Activated T-cell treated with anti-CD3 and anti-CD28 coated beads, Interleukin-2, amount 50 U/mL, for 72 hours (primary cell): ENCODE results near the gene POLR1C. TPM values are rescaled to one million over a fixed set of nuclear protein-coding genes. Genes with fewer than 3 reads are reported as not detected.

Experiments
- ATAC-seq, 2 donors: fragments of 150-1000 bp; cut with Tn5 transposase; replicated peaks in 1 of 2; 2 replicates each; pipeline ENCODE4 v1.10.0; 2021; ENCODE audit warnings: moderate library complexity in 2 of 2, mild to moderate bottlenecking in 1 of 2
- DNase-seq, 2 donors: peaks; one replicate each; pipeline ENCODE4 v3.0.0; 2021 to 2022; ENCODE audit warnings: mixed read lengths in 1 of 2
- H3K27ac Mint-ChIP-seq: one replicate; pipeline ENCODE4 v1.8.0; 2022; ENCODE audit warnings: mild to moderate bottlenecking, moderate library complexity, mixed read lengths
- H3K27me3 Mint-ChIP-seq: one replicate; pipeline ENCODE4 v1.8.0; 2022; ENCODE audit warnings: low read depth, mixed read lengths
- H3K36me3 Mint-ChIP-seq, 2 donors: one replicate each; pipeline ENCODE4 v1.8.0; 2022; ENCODE audit warnings: mixed read lengths in 2 of 2, mild to moderate bottlenecking in 1 of 2; ENCODE audit not compliant: insufficient read depth in 2 of 2
- H3K4me1 Mint-ChIP-seq: one replicate; pipeline ENCODE4 v1.8.0; 2022; ENCODE audit warnings: low read depth, mixed read lengths
- H3K4me3 Mint-ChIP-seq, 2 donors: one replicate each; pipeline ENCODE4 v1.8.0; 2022; ENCODE audit warnings: mild to moderate bottlenecking in 2 of 2, mixed read lengths in 2 of 2, moderate library complexity in 2 of 2
- H3K9me3 Mint-ChIP-seq, 2 donors: one replicate each; pipeline ENCODE4 v1.8.0; 2022; ENCODE audit warnings: mixed read lengths in 2 of 2
- total RNA-seq, 2 donors: library from RNA; stranded (reverse); gene quantifications; one replicate each; pipeline ENCODE4 v1.2.3, GENCODE V29; 2022

Gene POLR1C
- total RNA-seq, 2 donors from 2014 or later: 39.1 to 42.4 TPM

DNA sequence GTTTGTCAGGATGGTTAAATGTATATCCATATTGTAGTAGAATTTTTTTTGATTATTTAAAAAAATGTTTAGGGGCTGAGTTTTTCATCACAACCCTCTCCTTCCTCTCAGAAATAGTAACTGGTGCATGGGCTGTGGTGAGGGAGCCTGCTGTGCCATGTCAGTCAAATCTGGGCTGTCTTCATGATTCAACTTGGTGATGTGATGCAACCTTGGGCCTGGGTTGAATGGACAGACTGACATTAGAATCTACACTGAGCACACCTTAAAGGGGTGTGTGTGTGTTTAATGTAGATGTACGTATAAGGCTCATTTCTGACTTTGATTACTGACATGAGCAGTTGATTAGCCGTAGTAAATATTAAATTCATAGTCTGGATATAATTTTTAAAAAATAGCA lies 35.8 kb upstream of the POLR1C start:
- Mint-ChIP-seq H3K9me3 (no peaks in the 10 kb centered on the region), H3K36me3 (peaks cover 1 to 2% of the 10 kb centered on the region in 2 donors), H3K27ac (peak overlapping the region; percentile 43), H3K4me1 (peaks cover 59% of the 10 kb centered on the region), H3K4me3 (peak overlapping the region in 1 of 2 donors; percentile 26), H3K27me3 (no peaks in the 10 kb centered on the region)
- DNase-seq (peak; percentile 44 to 47), ATAC-seq (peak; percentile 58 to 63)

DNA sequence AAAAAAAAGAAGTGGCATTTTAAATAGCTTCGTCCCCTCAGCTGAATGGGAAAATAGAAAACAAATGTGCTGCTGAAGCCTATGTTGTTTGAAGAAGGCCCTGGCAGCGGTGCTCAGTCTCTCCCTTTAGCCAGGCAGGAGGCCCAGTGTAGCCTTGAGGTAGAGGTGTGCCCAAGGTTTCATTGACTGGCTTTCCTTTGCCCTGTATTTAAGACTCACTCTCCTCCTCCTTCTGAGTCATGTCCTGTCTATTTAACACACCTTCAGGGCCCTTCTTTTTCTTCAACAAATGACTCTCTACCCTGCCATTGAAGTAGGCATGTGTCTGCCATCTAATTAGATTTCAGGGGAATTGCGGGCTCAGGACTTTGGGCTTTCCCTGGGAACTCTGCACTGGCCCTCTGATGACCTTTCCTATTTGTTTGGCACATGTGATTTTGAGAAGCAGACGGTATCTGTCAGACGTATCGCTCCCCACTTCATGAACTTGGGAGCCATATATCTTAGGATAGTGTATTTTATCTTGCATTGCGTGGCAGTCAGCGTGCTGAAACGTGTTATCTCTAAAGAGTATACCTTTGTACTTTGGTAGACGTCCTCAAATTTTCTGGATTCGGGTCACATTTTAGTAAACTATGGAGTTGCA lies 35.2 kb upstream of the POLR1C start:
- ATAC-seq: peak; percentile 63 to 64
- no peaks in the 10 kb centered on the region for H3K27me3 Mint-ChIP-seq
- H3K36me3 Mint-ChIP-seq: peaks cover 1 to 2% of the 10 kb centered on the region in 2 donors

DNA sequence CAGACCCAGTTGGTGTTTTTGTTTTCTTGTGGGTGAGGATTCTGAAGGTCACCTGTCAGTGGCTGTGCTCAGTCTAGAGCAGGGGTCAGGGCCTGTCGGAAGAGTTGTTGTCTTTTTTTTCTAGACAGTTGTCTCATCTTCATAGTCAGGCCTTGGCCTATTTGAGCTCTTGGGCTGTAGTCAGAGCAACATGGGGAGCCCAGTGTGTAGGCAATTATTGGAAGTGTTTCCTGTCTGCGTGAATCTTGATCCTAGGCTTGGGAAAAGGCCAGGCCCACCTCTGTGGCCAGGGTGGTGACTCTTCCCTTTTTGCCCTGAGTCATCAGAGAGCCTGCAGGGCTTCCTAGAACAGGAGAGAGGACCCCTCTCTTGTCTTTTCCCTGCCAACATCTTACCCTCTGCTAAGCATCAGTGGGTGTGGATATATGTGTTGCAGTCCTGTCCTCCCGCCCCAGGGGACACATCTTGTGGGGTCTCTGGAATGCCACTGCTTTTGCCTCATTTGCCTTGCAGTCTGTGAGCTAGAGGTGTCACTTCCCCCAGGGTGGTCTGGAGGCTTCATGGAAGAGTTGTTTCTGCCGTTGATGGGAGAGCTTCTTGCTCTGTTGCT lies 28.1 kb upstream of the POLR1C start:
- no peak for DNase-seq
- H3K27ac Mint-ChIP-seq: no peak overlapping the region
- H3K4me3 Mint-ChIP-seq: no peak overlapping the region
- H3K9me3 Mint-ChIP-seq: no peaks in the 10 kb centered on the region
- peaks cover 11% of the 10 kb centered on the region for H3K4me1 Mint-ChIP-seq
- H3K36me3 Mint-ChIP-seq: no peaks in the 10 kb centered on the region
- no peak for ATAC-seq
- H3K27me3 Mint-ChIP-seq: no peaks in the 10 kb centered on the region

More for the DNA sequence above, 35.2 kb upstream of the POLR1C start:
- H3K9me3 Mint-ChIP-seq: no peaks in the 10 kb centered on the region
- DNase-seq: peak in 1 of 2 donors; percentile 24
- peak overlapping the region; percentile 79 for H3K27ac Mint-ChIP-seq
- H3K4me3 Mint-ChIP-seq: peak overlapping the region; percentile 47 to 67
- H3K4me1 Mint-ChIP-seq: peaks cover 56% of the 10 kb centered on the region

DNA sequence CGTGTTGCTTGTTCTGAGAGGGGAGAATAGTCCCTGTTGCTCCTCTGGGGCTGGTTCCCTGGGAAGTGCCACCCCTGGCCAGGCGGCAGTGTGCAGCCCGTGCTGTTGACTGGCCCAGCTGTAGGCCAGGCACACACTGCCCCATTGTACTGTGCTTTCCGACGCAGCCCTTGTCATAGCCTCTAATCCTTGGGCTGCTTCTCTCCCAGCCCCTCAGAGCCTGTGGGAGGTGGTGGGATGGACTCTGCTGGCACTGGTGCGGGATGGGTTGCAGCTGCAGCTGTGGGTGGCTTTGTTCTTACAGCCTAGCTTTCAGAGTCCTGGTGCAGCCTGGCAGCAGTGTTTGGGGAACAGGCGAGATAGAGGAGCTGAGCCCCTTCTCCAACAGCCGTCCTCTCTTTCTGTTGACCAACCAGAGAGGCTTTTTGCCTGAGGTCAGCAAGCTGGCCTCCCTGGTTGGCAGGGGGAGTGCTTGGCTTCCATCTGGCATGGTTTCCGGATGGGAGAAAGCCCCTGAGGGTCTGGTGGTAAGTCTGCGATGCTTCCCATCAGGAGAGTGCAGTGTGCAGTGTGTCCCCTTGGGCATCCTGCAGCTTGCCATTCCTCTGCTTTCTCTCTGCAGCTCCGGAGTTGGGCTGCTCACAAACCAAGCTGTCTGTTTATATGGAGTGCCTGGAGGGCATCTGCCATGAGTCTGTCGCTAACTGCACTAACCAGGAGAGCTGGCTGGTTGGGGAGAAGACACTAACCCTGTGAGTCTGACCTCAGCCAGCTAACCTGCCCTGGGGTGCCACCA lies 27.4 kb upstream of the POLR1C start:
- H3K36me3 Mint-ChIP-seq: no peaks in the 10 kb centered on the region
- ATAC-seq (no peak), DNase-seq (no peak)
- H3K9me3 Mint-ChIP-seq: no peaks in the 10 kb centered on the region
- no peaks in the 10 kb centered on the region for H3K27me3 Mint-ChIP-seq
- no peak overlapping the region for H3K27ac Mint-ChIP-seq
- no peak overlapping the region for H3K4me3 Mint-ChIP-seq
- peaks cover 17% of the 10 kb centered on the region for H3K4me1 Mint-ChIP-seq

DNA sequence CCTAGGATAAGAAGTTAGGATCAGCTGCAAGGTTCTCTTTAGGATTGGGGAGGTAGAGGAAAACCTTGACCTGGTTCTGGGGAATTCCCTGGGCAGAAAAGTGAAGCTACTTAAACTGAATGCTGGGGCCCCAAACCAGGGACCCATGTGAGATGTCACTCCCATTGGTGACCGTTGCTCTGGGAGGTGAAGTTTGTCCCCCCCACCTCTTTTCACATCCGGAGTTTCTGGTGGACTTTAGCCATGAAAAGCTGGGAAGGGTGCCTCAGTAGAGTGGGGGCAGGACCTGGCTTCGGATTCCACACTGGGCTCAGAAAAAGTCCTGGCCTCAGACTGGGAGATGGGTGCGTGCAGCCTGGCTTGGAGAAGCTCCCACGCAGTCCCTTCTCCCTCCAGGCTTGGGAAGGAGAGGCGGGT lies 26.4 kb upstream of the POLR1C start:
- H3K27me3 Mint-ChIP-seq: no peaks in the 10 kb centered on the region
- DNase-seq (no peak), ATAC-seq (no peak)
- H3K9me3 Mint-ChIP-seq: no peaks in the 10 kb centered on the region
- H3K36me3 Mint-ChIP-seq: no peaks in the 10 kb centered on the region
- H3K4me1 Mint-ChIP-seq: peaks cover 27% of the 10 kb centered on the region
- H3K27ac Mint-ChIP-seq: no peak overlapping the region
- H3K4me3 Mint-ChIP-seq: no peak overlapping the region

DNA sequence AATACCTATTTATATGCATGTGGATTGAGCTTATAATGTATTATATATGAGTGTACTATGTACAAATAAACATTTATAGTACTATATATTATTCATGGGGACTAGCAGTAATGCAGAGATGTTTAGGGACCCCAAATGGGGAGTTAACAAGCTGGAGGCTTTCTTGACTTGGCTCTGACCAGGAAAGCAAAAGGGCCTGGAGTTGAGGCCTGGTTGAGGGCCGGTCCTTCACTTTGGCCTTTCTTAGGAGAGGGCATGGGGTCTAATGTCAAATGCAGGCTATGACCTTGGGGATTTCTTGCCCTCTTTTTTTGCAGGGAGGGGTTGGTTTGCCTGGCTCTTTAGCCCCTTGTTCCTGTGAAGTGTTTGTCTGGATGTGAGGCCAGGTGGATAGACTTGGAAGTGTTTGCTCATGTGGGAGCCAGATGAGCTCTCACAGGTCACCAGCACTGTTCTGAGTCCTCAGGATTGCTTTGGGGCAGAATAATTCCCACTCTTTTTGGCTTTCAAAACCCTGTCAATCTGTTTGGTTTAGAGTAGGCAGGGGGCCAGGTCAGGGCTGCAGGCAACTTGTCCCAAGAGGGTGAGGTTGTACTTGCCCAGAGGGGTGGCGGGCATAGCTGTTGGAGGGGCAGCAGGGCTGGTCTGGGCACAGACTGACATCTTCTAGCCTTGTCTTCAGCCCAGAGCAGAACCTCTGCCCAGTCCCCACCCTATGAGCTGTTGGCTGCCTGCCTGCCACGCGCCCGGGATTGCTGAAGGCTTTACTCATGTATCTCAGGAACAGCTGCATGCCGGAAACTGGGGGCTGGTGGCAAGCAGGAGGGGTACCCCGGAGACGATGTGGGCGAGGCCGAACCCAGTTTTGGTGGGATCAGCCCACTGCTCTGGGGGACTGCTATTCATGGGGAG lies 24.9 kb upstream of the POLR1C start:
- Mint-ChIP-seq H3K27ac (no peak overlapping the region), H3K4me1 (peaks cover 27% of the 10 kb centered on the region), H3K36me3 (no peaks in the 10 kb centered on the region), H3K9me3 (no peaks in the 10 kb centered on the region), H3K4me3 (no peak overlapping the region), H3K27me3 (no peaks in the 10 kb centered on the region)
- no peak for ATAC-seq
- DNase-seq: no peak

DNA sequence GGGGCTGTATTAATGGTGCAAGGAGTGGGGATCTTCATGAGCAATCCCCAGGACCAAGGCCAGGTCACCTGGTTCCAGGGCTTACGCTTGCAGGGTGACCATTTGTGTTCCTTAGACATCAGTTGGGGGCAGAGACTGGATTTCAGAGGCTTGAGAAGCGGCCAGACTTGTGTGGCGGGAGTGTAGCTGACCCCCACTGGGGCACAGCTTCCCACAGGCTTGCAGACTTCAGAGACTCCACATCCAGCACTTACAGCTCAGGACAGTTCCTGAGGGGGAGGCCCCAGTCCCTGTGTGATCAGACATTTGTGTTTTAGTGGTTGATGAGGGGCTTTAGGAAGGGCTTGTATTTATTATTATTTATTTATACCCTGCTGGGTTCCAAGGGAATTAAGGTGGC lies 24.2 kb upstream of the POLR1C start:
- Mint-ChIP-seq H3K9me3 (no peaks in the 10 kb centered on the region), H3K27ac (no peak overlapping the region), H3K4me1 (peaks cover 27% of the 10 kb centered on the region), H3K4me3 (no peak overlapping the region), H3K36me3 (no peaks in the 10 kb centered on the region), H3K27me3 (no peaks in the 10 kb centered on the region)
- no peak for DNase-seq
- no peak for ATAC-seq

DNA sequence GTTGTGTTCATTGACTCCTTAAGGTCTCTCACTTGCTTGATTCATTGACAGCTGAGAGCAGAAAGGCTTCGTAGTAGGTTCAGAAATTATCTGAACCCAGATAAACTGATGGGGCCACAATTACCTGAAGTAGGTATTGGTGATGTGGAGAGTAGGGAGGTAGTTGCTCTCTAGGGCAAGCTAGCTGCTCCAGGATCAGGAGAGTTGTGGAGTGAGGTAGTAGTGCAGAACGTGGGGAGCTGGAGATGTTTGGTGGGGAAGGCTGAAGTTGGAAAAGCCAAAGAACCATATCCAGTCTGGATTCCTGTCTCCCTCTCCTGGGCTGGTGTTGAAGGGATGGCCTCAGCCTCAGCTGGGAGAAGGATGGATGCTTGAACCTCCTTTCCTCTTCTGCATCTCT lies 23.7 kb upstream of the POLR1C start:
- Mint-ChIP-seq H3K4me3 (no peak overlapping the region), H3K27ac (no peak overlapping the region), H3K4me1 (peaks cover 27% of the 10 kb centered on the region), H3K27me3 (no peaks in the 10 kb centered on the region), H3K9me3 (no peaks in the 10 kb centered on the region), H3K36me3 (no peaks in the 10 kb centered on the region)
- DNase-seq: no peak
- ATAC-seq: no peak

DNA sequence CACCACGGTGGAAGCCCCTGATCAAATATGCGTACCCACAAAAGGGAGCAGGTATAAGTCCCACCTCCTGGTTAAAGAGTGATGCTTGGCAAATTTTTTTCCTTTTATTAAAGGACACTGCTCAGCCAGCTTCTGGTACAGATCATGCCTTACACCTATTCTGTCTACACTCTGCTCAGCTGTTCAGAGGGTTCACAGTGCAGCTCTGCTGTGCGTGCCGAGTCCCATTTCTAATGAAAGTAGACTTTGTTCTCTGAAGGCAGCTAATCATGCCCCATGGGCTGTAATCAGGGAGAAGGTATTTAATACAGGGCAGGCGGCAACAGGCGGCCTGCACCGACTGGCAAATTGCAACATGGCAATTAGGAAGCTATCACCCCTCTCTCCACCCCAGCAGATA lies 23.1 kb upstream of the POLR1C start:
- Mint-ChIP-seq H3K4me3 (no peak overlapping the region), H3K4me1 (peaks cover 27% of the 10 kb centered on the region), H3K9me3 (no peaks in the 10 kb centered on the region), H3K36me3 (no peaks in the 10 kb centered on the region), H3K27ac (no peak overlapping the region), H3K27me3 (no peaks in the 10 kb centered on the region)
- ATAC-seq: no peak
- no peak for DNase-seq

DNA sequence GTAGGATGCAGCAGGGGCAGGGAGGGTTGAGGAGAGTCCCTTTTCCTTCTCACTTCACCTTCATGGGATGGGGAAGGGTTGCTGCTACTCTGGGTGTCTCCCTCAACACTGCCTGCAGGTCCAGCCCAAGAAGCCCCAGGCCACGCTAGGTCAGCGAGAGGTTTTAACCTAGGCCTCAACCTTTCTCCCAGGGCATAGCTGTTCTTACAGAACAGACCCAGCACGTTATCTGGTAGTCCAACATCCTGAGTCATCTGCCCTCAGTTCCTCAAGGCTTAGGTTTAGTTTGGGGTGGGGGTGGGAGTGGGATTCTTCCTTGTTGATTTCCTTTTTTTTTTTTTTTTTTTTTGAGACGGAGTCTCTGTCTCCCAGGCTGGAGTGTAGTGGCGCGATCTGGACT lies 22.6 kb upstream of the POLR1C start:
- no peak for ATAC-seq
- H3K9me3 Mint-ChIP-seq: no peaks in the 10 kb centered on the region
- H3K4me3 Mint-ChIP-seq: no peak overlapping the region
- no peak for DNase-seq
- no peaks in the 10 kb centered on the region for H3K27me3 Mint-ChIP-seq
- H3K27ac Mint-ChIP-seq: no peak overlapping the region
- H3K4me1 Mint-ChIP-seq: peaks cover 27% of the 10 kb centered on the region
- H3K36me3 Mint-ChIP-seq: peaks cover 0 to under 1% of the 10 kb centered on the region in 2 donors

DNA sequence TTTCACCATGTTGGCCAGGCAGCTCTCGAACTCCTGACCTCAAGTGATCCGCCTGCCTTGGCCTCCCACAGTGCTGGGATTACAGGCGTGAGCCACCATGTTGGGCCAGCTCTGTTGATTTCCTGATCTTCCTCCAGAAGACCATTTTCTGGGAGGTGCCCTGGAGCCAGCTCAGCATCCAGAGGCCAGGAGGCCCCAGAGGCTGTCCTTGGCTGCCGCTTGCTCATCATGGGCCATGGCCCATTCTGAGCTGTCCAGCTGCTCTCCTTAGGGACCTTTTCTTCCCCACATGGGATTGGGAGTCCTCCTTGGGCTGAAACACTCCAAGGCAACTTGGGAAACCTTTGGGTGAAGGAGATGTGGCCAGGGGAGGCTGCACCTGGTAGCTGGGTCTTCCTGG lies 22.1 kb upstream of the POLR1C start:
- ATAC-seq (no peak), DNase-seq (no peak)
- Mint-ChIP-seq H3K36me3 (peaks cover 0 to 4% of the 10 kb centered on the region in 2 donors), H3K27me3 (no peaks in the 10 kb centered on the region), H3K9me3 (no peaks in the 10 kb centered on the region), H3K4me3 (no peak overlapping the region), H3K4me1 (peaks cover 27% of the 10 kb centered on the region), H3K27ac (no peak overlapping the region)

DNA sequence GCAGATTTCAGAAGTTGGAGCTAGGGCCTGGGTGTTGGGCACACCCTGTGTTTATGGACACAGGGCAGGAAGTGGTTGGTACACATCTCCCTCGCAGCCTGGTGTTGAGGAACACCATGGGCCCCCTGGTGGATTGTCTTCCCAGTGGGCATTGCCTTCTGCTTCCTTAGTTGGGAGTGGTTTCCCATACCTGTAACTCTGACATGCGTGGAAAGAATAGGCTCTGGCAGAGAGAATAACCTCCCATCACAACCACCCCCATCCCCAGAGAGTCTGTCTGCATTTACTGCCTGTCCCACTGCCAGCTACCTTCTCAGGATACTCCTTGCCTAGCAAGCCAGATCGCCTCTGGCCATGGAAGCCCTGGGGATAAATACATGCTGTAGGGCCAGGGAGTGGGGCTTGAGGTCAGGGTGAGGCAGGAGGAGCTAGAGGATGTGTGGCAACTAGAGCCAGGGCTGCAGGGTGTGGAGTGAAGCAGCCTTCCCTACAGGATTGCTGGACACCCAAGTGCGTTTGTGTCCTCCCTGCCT lies 21.4 kb upstream of the POLR1C start:
- no peak for DNase-seq
- peaks cover 0 to 4% of the 10 kb centered on the region in 2 donors for H3K36me3 Mint-ChIP-seq
- H3K4me1 Mint-ChIP-seq: peaks cover 27% of the 10 kb centered on the region
- no peak overlapping the region for H3K4me3 Mint-ChIP-seq
- H3K9me3 Mint-ChIP-seq: no peaks in the 10 kb centered on the region
- H3K27me3 Mint-ChIP-seq: no peaks in the 10 kb centered on the region
- ATAC-seq: no peak
- H3K27ac Mint-ChIP-seq: peak overlapping the region; percentile 67
